ENCODE results near the gene PRSS53. TPM values are rescaled to one million over a fixed set of nuclear protein-coding genes. Genes with fewer than 3 reads are reported as not detected.

The PRSS53 gene
- total RNA-seq, 1 donor from 2014 or later, result 0.92 TPM

DNA sequence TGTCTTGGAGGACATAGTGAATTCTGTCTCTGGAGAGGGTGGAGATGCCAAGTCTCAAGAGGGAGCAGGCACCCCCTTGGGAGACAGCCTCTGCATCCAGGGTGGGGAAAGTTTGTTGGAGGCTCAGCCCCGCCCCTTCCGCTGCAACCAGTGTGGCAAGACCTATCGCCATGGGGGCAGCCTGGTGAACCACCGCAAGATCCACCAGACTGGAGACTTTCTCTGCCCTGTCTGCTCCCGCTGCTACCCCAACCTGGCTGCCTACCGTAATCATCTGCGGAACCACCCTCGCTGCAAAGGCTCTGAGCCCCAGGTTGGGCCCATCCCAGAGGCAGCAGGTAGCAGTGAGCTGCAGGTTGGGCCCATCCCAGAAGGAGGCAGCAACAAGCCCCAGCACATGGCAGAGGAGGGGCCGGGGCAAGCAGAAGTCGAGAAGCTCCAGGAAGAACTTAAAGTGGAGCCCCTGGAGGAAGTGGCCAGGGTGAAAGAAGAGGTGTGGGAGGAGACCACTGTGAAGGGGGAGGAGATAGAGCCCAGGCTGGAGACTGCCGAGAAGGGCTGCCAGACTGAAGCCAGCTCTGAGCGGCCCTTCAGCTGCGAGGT lies 9.3 kb downstream of the PRSS53 start:
- no peak for DNase-seq (ENCODE audit: low read depth, low spot score)

DNA sequence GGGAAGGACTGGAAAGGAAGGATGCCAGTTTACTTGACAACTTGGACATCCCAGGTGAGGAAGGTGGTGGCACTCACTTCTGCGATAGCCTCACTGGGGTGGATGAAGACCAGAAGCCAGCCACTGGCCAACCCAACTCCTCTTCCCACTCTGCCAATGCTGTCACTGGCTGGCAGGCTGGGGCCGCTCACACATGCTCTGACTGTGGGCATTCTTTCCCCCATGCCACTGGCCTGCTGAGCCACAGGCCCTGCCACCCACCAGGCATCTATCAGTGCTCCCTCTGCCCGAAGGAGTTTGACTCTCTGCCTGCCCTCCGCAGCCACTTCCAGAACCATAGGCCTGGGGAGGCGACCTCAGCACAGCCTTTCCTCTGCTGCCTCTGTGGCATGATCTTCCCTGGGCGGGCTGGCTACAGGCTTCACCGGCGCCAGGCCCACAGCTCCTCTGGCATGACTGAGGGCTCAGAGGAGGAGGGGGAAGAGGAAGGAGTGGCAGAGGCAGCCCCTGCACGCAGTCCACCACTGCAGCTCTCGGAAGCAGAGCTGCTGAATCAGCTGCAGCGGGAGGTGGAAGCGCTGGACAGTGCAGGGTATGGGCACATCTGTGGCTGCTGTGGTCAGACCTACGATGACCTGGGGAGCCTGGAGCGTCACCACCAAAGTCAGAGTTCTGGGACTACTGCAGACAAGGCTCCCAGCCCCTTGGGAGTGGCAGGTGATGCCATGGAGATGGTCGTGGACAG lies 10.0 kb downstream of the PRSS53 start:
- no peak for DNase-seq (ENCODE audit: low read depth, low spot score)

DNA sequence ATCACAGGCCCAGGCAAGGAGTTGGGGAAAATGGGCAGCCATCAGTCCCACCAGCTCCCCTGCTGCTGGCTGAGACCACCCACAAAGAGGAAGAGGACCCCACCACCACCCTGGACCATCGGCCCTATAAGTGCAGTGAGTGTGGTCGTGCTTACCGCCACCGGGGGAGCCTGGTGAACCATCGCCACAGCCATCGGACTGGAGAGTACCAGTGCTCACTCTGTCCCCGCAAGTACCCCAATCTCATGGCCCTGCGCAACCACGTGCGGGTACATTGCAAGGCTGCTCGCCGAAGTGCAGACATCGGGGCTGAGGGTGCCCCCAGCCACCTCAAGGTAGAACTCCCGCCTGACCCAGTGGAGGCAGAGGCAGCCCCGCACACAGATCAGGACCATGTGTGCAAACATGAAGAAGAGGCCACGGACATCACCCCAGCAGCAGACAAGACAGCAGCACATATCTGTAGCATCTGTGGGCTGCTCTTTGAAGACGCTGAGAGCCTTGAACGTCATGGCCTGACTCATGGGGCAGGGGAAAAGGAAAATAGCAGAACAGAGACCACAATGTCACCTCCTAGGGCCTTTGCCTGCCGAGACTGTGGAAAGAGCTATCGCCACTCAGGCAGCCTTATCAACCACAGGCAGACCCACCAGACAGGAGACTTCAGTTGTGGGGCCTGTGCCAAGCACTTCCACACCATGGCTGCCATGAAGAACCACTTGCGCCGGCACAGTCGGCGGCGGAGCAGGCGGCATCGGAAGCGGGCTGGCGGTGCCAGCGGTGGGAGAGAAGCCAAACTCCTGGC lies 10.9 kb downstream of the PRSS53 start:
- no peak for DNase-seq (ENCODE audit: low read depth, low spot score)

DNA sequence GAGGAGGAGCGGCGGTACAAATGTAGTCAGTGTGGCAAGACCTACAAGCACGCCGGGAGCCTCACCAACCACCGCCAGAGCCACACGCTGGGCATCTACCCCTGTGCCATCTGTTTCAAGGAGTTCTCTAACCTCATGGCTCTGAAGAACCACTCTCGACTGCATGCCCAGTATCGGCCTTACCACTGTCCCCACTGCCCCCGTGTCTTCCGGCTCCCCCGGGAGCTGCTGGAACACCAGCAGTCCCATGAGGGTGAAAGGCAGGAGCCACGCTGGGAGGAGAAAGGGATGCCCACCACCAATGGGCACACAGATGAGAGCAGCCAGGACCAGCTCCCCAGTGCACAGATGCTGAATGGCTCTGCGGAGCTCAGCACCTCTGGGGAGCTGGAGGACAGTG lies 11.7 kb downstream of the PRSS53 start:
- DNase-seq (ENCODE audit: low read depth, low spot score), result no peak

DNA sequence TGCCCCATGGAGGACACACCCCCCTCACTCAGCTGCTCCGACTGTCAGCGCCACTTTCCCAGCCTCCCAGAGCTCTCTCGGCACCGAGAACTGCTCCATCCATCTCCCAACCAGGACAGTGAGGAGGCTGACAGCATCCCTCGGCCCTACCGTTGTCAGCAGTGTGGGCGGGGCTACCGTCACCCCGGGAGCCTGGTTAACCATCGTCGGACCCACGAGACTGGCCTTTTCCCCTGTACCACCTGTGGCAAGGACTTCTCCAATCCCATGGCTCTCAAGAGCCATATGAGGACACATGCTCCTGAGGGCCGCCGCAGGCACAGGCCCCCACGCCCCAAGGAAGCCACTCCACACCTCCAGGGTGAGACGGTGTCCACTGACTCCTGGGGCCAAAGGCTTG lies 12.4 kb downstream of the PRSS53 start:
- DNase-seq (ENCODE audit: low read depth, low spot score), result no peak

DNA sequence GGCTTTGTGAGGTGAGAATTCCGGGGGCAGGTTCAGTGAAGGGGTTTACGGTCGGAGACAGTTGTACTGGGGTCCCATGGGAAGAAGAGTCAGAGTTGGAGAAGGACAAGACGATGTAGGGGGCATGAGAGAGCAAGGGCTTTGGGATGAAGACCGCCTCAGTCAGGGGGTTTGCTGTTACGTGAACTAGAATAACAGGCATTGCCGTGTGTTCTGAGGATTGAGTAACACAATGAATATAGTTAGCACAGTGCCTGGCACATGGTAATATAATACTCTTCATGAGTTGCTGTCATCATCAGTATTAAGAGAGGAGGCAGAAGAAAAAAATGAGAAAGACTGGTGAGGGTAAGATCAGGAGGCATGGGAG lies 13.9 kb downstream of the PRSS53 start:
- DNase-seq (ENCODE audit: low read depth, low spot score), result no peak

DNA sequence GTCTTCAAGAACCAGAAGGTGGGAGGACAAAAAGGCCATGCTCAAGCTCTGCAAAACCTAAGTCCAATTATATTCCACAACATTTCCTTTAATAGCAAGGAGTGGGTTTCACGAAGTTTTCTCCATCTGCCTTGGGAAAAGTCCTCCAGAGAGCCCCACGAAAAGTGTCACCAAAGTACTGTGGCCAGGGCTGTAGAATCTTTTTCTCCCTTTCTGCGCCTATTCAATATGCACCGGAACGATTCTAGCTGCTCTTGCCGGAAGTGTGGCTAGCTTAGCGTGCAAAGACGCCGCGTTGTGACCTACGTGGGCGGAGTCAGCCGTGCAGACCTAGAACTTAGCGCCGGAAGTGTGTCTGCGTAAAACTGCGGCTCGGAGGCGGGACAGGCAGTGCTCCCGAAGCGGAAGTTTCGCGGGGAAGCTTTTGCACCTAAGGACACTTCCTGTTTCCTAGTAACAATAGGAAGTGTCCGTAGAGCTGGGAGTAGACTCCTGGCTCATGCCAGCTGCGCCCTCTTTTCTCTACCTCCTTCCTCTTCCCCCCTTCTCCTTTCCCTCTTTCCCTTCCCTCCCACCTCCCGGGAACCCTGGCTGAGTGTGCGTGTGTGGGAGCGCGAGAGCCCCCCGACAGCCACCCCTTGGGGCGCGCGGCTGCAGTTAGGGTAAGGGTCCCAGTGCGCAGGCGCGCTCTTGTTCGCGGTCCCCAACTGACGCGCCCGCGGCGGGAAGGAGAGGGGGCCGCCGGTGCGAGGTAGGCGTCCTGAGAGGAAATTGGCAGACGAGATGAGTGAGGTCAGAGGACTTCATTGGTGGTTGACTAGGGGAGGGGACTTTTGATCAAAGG lies 14.6 kb downstream of the PRSS53 start, which contains the start of the genes ZNF646 and ZNF668:
TSS of gene ZNF646 (plus strand) at position 453 of the 844 bp plus-strand sequence. CDS start 1,903 bp downstream, outside the sequence.
TSS of gene ZNF668 (minus strand) at position 271 of the 844 bp plus-strand sequence. CDS start 9,781 bp downstream, outside the sequence.
- DNase-seq (ENCODE audit: low read depth, low spot score), result peak; percentile 98

DNA sequence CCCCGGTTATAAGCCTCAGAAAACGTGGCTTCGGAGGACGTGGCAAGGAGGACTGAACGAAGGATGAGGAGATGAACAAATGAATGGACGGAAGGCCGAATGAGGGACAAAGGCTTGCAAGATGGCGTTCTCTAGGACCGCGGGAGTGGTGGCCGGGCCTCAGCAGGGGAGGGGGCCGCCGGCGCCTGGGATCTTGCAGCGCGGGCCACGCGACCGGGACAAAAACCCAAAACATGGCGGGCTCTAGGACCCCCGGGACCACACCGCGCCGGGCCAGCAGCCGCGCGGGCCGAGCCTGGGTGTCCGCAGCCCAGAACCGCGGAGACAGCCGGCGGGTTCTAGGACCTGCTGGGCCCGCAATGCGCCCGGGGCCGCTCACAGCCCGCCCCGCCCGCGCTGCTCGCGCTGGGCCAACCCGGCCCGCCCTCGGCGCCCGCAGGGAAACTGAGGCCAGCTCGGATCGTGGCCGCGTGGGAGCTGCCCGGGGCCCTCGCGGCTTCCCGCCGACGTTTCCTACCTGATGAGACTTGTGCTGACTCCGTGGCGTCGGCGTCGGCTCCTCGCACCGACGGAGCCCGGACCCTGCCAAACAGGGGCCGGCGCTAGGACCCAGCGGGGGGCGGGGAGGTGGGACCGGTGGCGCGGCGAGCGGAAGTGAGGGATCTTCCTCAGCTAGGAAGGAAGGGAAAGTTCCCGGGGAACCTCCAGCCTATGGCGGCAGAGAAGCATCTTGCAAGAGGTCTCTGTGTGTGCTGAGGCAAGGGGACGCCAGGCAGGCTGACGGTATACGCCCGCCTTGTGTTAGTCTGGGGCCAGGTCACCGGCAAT lies 15.4 kb downstream of the PRSS53 start:
- peak; percentile 72 for DNase-seq (ENCODE audit: low read depth, low spot score)

DNA sequence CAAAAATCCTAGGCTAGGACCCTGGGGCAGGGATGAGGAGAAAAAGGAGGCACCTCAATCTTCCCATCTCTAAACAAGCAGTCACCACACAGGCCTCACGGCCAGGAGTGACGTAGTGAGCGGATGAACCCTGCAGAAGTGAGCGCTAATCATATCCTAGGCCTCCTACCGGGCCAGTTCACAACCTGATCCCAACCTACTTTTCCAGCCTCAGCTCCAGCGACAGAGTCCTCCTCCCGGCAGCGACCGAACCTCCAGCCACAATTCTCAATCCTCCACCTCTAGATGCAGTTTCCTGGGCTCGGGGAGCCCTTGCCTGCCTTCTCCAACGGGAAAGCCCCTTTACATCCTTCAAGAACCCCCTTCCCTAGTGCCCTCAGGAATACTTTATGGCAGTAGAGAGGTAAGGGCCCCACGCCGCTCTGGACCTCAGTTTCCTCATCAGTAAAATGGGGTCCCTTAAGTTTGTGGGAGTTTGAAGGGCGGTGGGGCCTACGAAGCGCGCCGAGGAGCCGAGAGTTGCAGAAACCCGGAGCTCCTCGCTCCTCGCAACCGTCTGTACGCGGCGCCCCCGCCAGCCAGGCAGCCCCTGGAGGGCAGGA lies 16.1 kb downstream of the PRSS53 start:
- no peak for DNase-seq (ENCODE audit: low read depth, low spot score)

DNA sequence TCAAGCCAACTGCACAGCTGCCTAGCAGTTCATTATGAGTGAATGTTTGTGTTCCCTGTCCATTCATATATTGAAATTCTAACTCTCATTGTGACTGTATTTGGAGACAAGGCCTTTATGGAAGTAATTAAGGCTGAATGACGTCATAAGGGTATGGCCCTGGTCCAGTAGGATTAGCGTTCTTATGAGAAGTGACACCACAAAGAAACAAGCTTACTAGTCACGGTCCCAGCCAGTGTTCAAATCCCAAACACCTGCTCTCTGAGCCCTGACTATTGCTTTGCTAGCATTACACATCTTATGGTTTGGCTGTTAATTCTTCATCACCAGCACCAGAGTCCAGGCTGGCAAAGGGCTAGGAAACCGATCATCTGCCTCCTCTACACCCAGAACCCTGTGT lies 16.9 kb downstream of the PRSS53 start:
- DNase-seq (ENCODE audit: low read depth, low spot score), result no peak

DNA sequence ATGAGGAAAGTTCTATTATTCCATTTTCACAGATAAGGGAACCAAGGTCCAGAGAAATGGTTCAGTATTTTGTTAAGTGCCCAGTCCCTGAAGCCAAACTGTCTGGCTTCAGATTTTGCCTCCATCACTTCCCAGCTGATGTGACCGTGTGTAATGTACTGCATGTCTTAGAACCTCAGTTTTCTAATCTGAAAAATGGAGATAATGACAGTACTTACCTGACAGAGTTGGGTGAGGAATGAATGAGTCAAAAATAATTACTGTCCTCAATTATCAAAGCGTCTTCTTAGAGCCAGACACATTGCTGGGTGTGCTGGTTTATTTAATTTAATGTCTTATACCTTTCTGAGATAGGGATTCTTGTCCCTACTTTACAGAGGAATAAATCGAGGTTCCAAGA lies 21.4 kb downstream of the PRSS53 start:
- DNase-seq (ENCODE audit: low read depth, low spot score), result no peak

DNA sequence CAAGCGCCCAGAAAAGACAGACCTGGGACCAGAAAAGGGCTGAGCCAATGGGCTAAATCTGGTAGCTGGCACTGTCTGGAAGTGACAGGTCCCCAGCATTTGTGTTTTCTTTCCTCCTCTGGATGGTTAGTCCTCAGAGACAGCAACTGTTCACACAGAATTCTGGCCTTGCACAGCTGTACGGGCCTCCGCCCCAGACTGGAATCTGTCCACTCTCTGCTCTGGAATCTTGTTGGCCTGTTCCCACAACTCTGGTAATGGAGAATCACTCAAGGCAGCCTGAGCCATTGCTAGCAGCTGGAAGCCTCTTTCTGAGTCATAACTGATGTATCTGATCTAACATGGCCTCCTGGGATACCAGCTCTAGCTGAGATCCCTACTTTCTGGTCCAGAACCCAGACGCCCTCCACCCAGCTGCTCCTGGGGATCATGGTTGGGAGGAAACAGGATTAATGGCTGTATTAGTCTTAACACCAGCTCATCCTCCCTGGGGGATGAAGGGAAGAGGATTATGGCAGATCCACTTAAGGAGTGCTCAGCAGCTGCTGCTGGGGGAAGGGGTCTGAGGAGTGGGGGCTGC lies 23.8 kb downstream of the PRSS53 start:
- no peak for DNase-seq (ENCODE audit: low read depth, low spot score)

DNA sequence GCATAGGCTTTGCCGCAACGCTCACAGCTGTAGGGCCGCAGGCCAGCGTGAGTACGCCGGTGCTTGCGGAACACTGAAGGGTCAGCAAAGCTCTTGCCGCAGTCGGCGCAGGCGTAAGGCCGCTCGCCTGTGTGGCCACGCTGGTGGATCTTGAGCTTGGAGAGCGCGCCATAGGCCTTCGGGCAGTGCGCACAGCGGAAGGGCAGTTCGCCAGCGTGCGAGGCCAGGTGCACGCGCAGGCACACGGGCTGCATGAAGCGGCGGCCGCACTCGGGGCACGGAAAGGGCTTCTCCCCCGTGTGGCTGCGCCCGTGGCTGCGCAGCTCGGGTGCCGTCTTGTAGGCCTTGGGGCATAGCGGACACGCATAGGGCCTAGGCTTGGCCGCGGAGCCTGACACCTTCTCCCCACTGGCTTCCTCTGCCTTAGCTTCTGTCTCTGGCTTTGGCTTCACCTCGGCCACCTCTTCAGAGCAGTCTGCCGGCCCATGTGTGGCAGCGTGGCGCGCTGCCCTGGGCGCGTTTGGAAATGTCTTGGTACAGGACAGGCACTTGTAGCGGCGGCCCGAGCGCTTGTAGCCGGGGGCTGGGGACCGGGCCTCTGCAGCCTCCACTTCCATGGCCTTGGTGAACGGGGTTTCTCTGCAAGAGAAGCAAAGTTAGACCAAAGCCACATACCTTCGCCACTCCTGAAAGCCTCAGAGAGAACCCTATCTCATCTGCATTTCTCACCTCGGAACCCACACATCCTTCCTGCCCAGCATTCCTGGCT lies 24.7 kb downstream of the PRSS53 start:
- no peak for DNase-seq (ENCODE audit: low read depth, low spot score)

DNA sequence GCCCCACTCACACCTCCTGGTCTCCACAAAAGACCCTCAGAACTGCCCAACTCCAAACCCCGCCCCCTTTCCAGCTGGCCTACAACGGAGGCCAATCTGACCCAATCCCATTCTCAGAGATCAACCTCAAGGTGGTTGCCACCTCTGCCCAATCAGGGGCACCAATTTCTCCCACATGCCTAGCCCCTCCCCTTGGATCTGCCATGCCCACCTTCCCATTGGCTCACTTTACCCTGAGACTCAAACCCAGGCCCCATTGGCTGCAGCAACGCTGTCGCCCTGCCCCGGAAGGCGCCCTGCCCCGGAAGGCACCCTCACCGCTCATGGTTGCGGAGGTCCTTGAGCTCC lies 25.3 kb downstream of the PRSS53 start:
- DNase-seq (ENCODE audit: low read depth, low spot score), result no peak

DNA sequence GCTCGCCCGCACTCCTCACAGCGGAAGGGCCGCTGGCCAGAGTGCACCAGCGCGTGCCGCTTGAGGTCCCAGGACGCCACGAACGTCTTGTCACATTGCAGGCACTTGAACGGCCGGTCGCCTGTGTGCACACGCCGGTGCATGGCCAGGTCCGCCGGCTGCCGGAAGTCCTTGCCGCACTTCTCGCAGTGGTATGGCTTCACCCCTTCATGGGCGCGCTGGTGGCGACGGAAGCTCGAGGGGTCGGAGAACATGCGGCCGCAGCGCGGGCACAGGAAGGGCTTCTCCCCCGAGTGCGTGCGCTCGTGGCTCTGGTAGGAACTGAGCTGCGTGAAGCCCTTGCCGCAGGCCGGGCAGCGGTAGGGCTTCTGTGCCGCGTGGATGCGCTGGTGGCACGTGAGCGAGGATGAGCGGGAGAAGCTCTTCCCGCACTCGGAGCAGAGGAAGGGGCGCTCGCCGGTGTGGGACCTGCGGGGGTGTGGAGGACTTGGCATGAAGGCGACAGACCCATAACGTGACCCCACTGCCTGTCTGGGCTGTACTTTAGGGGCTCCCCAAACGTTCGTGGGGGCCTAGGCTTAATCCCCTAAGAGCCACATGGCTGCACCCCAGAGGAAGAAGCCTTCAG lies 26.8 kb downstream of the PRSS53 start:
- DNase-seq (ENCODE audit: low read depth, low spot score), result no peak

DNA sequence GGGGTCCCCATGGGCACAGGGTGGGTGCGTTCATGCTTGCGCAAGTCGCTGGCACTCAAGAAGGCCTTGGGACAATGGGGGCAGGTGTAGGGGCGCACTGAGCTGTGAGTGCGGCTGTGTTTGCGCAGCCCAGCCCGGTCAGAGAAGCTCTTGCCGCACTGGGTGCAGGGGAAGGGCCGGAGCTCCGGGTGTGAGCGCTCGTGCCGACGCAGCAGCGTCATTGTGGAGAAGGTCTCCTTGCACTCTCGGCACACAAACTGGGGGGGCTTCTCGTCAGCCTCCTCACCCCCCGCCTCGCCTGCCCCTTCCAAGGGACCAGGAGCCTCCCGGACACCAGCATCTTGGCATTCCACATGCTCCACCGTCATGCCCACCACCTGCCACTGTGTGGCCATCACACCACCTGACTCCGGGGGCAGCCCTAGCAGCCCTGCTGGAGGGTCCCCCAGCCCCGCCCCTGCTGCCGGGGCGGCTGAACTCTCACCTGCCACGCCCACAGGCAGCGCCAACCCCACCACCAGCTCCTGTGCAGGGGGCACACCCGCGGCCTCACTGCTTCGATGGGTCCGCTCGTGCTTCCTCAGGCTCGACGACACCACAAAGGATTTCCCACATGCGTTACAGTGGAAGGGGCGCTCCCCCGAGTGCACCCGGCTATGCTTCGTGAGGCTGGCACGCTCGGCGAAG lies 27.5 kb downstream of the PRSS53 start:
- DNase-seq (ENCODE audit: low read depth, low spot score), result no peak

DNA sequence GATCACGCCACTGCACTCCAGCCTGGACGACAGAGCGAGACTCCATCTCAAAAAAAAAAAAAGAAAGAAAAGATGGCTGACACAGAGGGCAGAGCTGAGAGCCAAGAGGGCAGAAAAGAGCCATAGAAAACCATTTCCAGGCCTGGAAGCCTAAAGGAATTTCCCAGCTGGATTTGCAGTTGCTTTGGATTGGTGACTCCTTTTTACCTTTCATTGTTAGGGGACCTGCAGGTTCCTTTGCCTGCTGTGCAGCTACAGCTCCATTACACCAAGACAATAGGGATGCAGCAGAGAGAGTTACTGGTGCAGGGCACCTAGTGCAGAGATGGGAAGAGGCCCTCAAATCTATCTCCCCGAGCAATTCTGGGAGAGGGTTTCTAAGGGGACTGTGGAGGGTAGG lies 33.1 kb downstream of the PRSS53 start:
- no peak for DNase-seq (ENCODE audit: low read depth, low spot score)

DNA sequence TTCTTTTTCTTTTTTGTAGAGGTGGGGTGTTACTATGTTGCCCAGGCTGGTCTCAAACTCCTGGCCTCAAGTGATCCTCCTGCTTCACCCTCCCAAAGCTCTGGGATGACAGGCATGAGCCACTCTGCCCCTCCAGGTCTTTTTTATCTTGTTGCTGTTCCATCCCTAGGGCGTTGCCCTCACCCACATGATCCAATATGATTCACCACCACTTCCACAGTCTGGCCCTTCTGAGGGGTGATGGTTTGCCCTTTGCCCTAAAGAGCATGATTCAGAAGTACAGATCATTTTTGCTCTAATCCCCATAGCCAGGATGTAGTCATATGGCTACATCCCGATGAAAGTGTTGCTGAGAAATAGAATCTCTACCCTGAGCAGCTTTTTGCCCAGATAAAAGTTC lies 36.6 kb downstream of the PRSS53 start:
- no peak for DNase-seq (ENCODE audit: low read depth, low spot score)

Data from pulmonary artery endothelial cell (primary cell).